ENCODE measurements around the gene CDX1. TPM values are rescaled to one million over a fixed set of nuclear protein-coding genes. Genes with fewer than 3 reads are reported as not detected.

The CDX1 gene
- total RNA-seq, 4 donors from 2014 or later, result not detected

GRCh38 chr5:150158170-150158949 lies 8.2 kb upstream of the CDX1 start:
- 25 to 38% methylated on average over 4 of the region's 12 CpGs for WGBS, 2 donors (ENCODE audit: low coverage in 1 of 2)
- TF ChIP-seq EP300 (IDR thresholded peaks at IDR 0.05) (no peak), POLR2AphosphoS5 (IDR thresholded peaks at IDR 0.05) (no peak), POLR2A (IDR thresholded peaks at IDR 0.05) (no peak), CTCF (IDR thresholded peaks at IDR 0.05) (no peak)
- H3K4me1 ChIP-seq, result peaks cover 0 to 65% (median 27%) of the 10 kb centered on the region in 3 donors
- no peaks in the 10 kb centered on the region for H3K36me3 ChIP-seq
- H3K27me3 ChIP-seq, result no peaks in the 10 kb centered on the region
- H3K9me3 ChIP-seq, result no peaks in the 10 kb centered on the region
- peak; percentile 15 for ATAC-seq
- H3K27ac ChIP-seq, result peak overlapping the region in 3 of 4 donors; percentile 89 to 93 (median 90)
- H3K4me3 ChIP-seq, result no peak overlapping the region

- no peaks in the 10 kb centered on the region for H3K36me3 ChIP-seq
- no peak overlapping the region for H3K4me3 ChIP-seq
- H3K27me3 ChIP-seq, result no peaks in the 10 kb centered on the region
- TF ChIP-seq POLR2A (IDR thresholded peaks at IDR 0.05), result no peak
- no peak for TF ChIP-seq POLR2AphosphoS5 (IDR thresholded peaks at IDR 0.05)
- TF ChIP-seq CTCF (IDR thresholded peaks at IDR 0.05), result no peak
- peak overlapping the region in 3 of 4 donors; percentile 89 to 93 (median 90) for H3K27ac ChIP-seq
- WGBS, 2 donors (ENCODE audit: low coverage in 1 of 2), result 59% methylated on average over 5 of the region's 6 CpGs; no CpG with 5 or more reads in 1 of the 2 donors
- H3K9me3 ChIP-seq, result no peaks in the 10 kb centered on the region
- peaks cover 0 to 65% (median 28%) of the 10 kb centered on the region in 3 donors for H3K4me1 ChIP-seq
- no peak for ATAC-seq
These were observed 7.5 kb upstream of the CDX1 start for GRCh38 chr5:150159031-150159430.

- H3K27ac ChIP-seq, result peak overlapping the region in 3 of 4 donors; percentile 72 to 90 (median 89)
These were observed 6.8 kb upstream of the CDX1 start for GRCh38 chr5:150159741-150160179.

GRCh38 chr5:150160448-150161081 lies 6.0 kb upstream of the CDX1 start:
- ATAC-seq, result no peak
- Histone ChIP-seq H3K27ac (peak overlapping the region in 3 of 4 donors; percentile 72 to 90 (median 89)), H3K27me3 (no peaks in the 10 kb centered on the region), H3K4me3 (no peak overlapping the region), H3K4me1 (peaks cover 0 to 70% (median 33%) of the 10 kb centered on the region in 3 donors), H3K36me3 (no peaks in the 10 kb centered on the region), H3K9me3 (no peaks in the 10 kb centered on the region)
- WGBS, 2 donors (ENCODE audit: low coverage in 1 of 2), result 61% methylated on average over 2 of the region's 5 CpGs; no CpG with 5 or more reads in 1 of the 2 donors
- TF ChIP-seq CTCF (IDR thresholded peaks at IDR 0.05) (no peak), POLR2AphosphoS5 (IDR thresholded peaks at IDR 0.05) (no peak), EP300 (IDR thresholded peaks at IDR 0.05) (no peak), POLR2A (IDR thresholded peaks at IDR 0.05) (no peak)

More at GRCh38 chr5:150159741-150160179, 6.8 kb upstream of the CDX1 start:
- Histone ChIP-seq H3K4me1 (peaks cover 0 to 65% (median 29%) of the 10 kb centered on the region in 3 donors), H3K9me3 (no peaks in the 10 kb centered on the region), H3K4me3 (no peak overlapping the region), H3K27me3 (no peaks in the 10 kb centered on the region), H3K36me3 (no peaks in the 10 kb centered on the region)
- no peak for ATAC-seq
- 40% methylated on average over 3 of the region's 9 CpGs; no CpG with 5 or more reads in 1 of the 2 donors for WGBS, 2 donors (ENCODE audit: low coverage in 1 of 2)
- TF ChIP-seq POLR2A (IDR thresholded peaks at IDR 0.05) (no peak), CTCF (IDR thresholded peaks at IDR 0.05) (no peak)
